Measurements from ENCODE around the gene PTPRM. TPM values are rescaled to one million over a fixed set of nuclear protein-coding genes. Genes with fewer than 3 reads are reported as not detected.

Gene PTPRM
- total and polyA plus RNA-seq, 2 of the 8 experiments (the other 6 are each of a cell fraction or from before 2014, with no cell fraction given), result 4.1 to 7.0 TPM

DNA sequence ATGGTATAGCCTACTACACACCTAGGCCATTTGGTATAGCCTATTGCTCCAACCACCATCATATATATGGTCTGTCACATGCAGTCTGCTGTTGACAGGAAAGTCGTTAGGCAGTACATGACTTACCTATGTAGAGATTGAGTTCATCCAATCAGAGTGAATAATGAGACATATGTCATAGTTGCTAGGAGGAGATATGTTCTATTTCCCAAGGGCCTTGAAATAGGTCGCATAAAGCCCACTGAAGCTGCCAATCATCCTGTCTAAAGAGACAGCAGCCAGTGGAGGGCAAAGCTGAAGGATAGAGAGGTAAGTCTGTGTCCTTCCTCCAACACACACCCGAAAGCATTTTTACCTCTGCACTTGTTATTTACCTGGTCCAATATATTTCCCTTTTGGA is 263.4 kb downstream of the PTPRM start:
- DNase-seq (ENCODE audit: low read depth in 1 of 2, low spot score in 2 of 2) (no peak), FAIRE-seq (no peak)
- no peaks in the 10 kb centered on the region; the same call in 1 of the 2 replicates for H3K23me2 ChIP-seq (ENCODE audit: low read depth, low read length)
- H3K27ac ChIP-seq (ENCODE audit: low read depth, low read length), result no peak overlapping the region
- H3K36me3 ChIP-seq (ENCODE audit: control insufficient read depth in 2 of 4, insufficient read depth in 4 of 4, low read length in 3 of 4), result no peaks in the 10 kb centered on the region
- no peak overlapping the region for H3K4me2 ChIP-seq (ENCODE audit: insufficient read depth in 1 of 2, low read depth in 2 of 2, low read length in 2 of 2)
- no peak overlapping the region for H4K91ac ChIP-seq (replicated peaks; ENCODE audit: insufficient read length, low read length)
- ChIA-PET POLR2A (ENCODE audit: partially characterized antibody) (no interaction called here), CTCF (ENCODE audit: partially characterized antibody) (no interaction called here)
- H3K79me2 ChIP-seq (ENCODE audit: control insufficient read depth in 1 of 2, insufficient read depth in 2 of 2, low read length in 2 of 2), result no peaks in the 10 kb centered on the region
- H4K20me1 ChIP-seq (replicated peaks in 1 of 2; ENCODE audit: control insufficient read depth in 1 of 2, insufficient read depth in 2 of 2, low read length in 2 of 2), result no peaks in the 10 kb centered on the region
- no peak overlapping the region for H3K4ac ChIP-seq (replicated peaks; ENCODE audit: insufficient read length, low read depth, low read length)
- no peak overlapping the region for H2BK12ac ChIP-seq (ENCODE audit: low read depth, low read length)
- no peak overlapping the region for H2BK5ac ChIP-seq (ENCODE audit: low read depth, low read length)
- no peak overlapping the region for H4K8ac ChIP-seq (ENCODE audit: extremely low read depth, insufficient read depth, low read length)
- H3K4me3 ChIP-seq (ENCODE audit: extremely low read depth in 1 of 4, insufficient read depth in 2 of 4, low read depth in 3 of 4, low read length in 4 of 4), result no peak overlapping the region
- H3K56ac ChIP-seq (replicated peaks; ENCODE audit: insufficient read length, low read depth, low read length), result no peak overlapping the region
- no peak overlapping the region for H3K23ac ChIP-seq (ENCODE audit: insufficient read length)
- no peak overlapping the region for H2BK120ac ChIP-seq (replicated peaks; ENCODE audit: low read depth, low read length)
- no peak overlapping the region for H4K5ac ChIP-seq (ENCODE audit: insufficient read length, low read depth, low read length)
- no peak overlapping the region for H2AK5ac ChIP-seq (ENCODE audit: low read depth, low read length)
- H3K14ac ChIP-seq (ENCODE audit: insufficient read length), result no peak overlapping the region
- no peak overlapping the region for H2BK20ac ChIP-seq (ENCODE audit: low read length)
- H3K79me1 ChIP-seq (ENCODE audit: low read depth, low read length), result no peaks in the 10 kb centered on the region
- H2BK15ac ChIP-seq (ENCODE audit: low read length), result no peak overlapping the region
- no peak overlapping the region for H2AFZ ChIP-seq (ENCODE audit: low read length)
- H3K27me3 ChIP-seq (replicated peaks in 1 of 4; ENCODE audit: control insufficient read depth in 3 of 4, extremely low read depth in 1 of 4, insufficient read depth in 3 of 4, low read length in 3 of 4), result no peaks in the 10 kb centered on the region
- H3K4me1 ChIP-seq (replicated peaks in 1 of 4; ENCODE audit: control insufficient read depth in 3 of 4, insufficient read depth in 4 of 4, low read length in 3 of 4), result no peaks in the 10 kb centered on the region
- H3K18ac ChIP-seq (ENCODE audit: extremely low read depth, low read length), result no peak overlapping the region
- 76% methylated on average over 3 of the region's 3 CpGs; no CpG with 5 or more reads in 1 of the 2 experiments for WGBS, 2 experiments (ENCODE audit: extremely low coverage in 1 of 2, insufficient coverage in 1 of 2, insufficient read length in 1 of 2, insufficient replicate concordance in 2 of 2, low coverage in 1 of 2, low lambda C conversion rate in 2 of 2, missing lambda C conversion rate in 1 of 2)
- 0 out of 4 replicates have a peak, but pooled peaks cover 0 to 2% of the 10 kb centered on the region in 2 experiments for H3K9me3 ChIP-seq (ENCODE audit: insufficient read depth in 2 of 2, low read depth in 1 of 2, low read length in 1 of 2)
- no peak overlapping the region for H3K9ac ChIP-seq (replicated peaks in 1 of 4; ENCODE audit: extremely low read depth in 1 of 4, low read depth in 3 of 4, low read length in 3 of 4)
- TF ChIP-seq RFX5 (IDR thresholded peaks at IDR 0.05; ENCODE audit: borderline replicate concordance, low read depth, low read length) (peak; percentile 97), JUND (IDR thresholded peaks at IDR 0.05; ENCODE audit: low read length) (no peak), YY1 (IDR thresholded peaks at IDR 0.05; ENCODE audit: low read depth, low read length) (no peak), CREB1 (IDR thresholded peaks at IDR 0.05) (peak; percentile 90)
